HG02938 (cell line): Measurements from ENCODE around the gene PKN1.
"Not testable (repeated sequence)": the region's sequence is repeated elsewhere in the genome, so short reads cannot be mapped to it uniquely, and the experiment has no call there.

Experiments
- ATAC-seq: cut with Tn5 transposase; IDR thresholded peaks from one replicate; pipeline ENCODE4 v1.9.1; 2021; ENCODE audit warnings: mild to moderate bottlenecking, moderate library complexity; ENCODE audit not compliant: unreplicated experiment

Gene PKN1

GRCh38 chr19:14428882-14429416 is 4.2 kb upstream of the PKN1 start:
- no peak for ATAC-seq

GRCh38 chr19:14430712-14431111 is 2.4 kb upstream of the PKN1 start:
- no peak for ATAC-seq

- no peak for ATAC-seq
These were observed 722 bp downstream of the PKN1 start for GRCh38 chr19:14433554-14434501.

GRCh38 chr19:14434543-14435319 is 1.6 kb downstream of the PKN1 start:
- no peak for ATAC-seq

- ATAC-seq, result no peak
These were observed 2.4 kb downstream of the PKN1 start for GRCh38 chr19:14435320-14436050.

GRCh38 chr19:14437578-14438140 is 4.6 kb downstream of the PKN1 start:
- ATAC-seq, result no peak

- ATAC-seq, result no peak
These were observed 5.9 kb downstream of the PKN1 start for GRCh38 chr19:14439014-14439413.

- no peak for ATAC-seq
These were observed 6.9 kb downstream of the PKN1 start for GRCh38 chr19:14440049-14440448.

GRCh38 chr19:14441041-14441938 is 8.2 kb downstream of the PKN1 start:
- no peak for ATAC-seq

- no peak for ATAC-seq
These were observed 10.0 kb downstream of the PKN1 start for GRCh38 chr19:14442891-14443631.

GRCh38 chr19:14443632-14444216 is 10.6 kb downstream of the PKN1 start:
- no peak for ATAC-seq

GRCh38 chr19:14446336-14447036 is 13.4 kb downstream of the PKN1 start:
- no peak for ATAC-seq

- ATAC-seq, result no peak
These were observed 16.2 kb downstream of the PKN1 start for GRCh38 chr19:14449321-14449720.

- ATAC-seq, result no peak
These were observed 17.2 kb downstream of the PKN1 start for GRCh38 chr19:14450168-14450874.

GRCh38 chr19:14450876-14451275 is 17.8 kb downstream of the PKN1 start:
- ATAC-seq, result no peak

GRCh38 chr19:14452303-14452702 is 19.2 kb downstream of the PKN1 start:
- ATAC-seq, result not testable (repeated sequence)

GRCh38 chr19:14459703-14460102 is 26.6 kb downstream of the PKN1 start:
- ATAC-seq, result no peak
